K562 (cell line): ENCODE data around the gene MED13L. TPM values are rescaled to one million over a fixed set of nuclear protein-coding genes. Genes with fewer than 3 reads are reported as not detected.

Experiments used
- ARHGAP35 ChIP-seq: fragments of 450-650 bp; IDR thresholded peaks from 2 replicates; pipeline ENCODE4 v1.6.1; 2018; ENCODE audit not compliant: partially characterized antibody
- BRCA1 ChIP-seq, 2 experiments: fragments of 450-650 bp in 1 of 2; sonication (generic) in 1 of 2; formaldehyde crosslinking in 1 of 2; IDR thresholded peaks; 2 replicates each; pipeline versions ENCODE4 v1.5.0 to v1.6.1; 2017 to 2020; ENCODE audit warnings: mild to moderate bottlenecking in 1 of 2, missing genetic modification reagents in 1 of 2
- DACH1 ChIP-seq: fragments of 450-650 bp; IDR thresholded peaks from 2 replicates; pipeline ENCODE4 v1.6.1; 2018; ENCODE audit not compliant: partially characterized antibody
- FOS ChIP-seq: IDR thresholded peaks from 3 replicates; pipeline ENCODE4 v1.6.1; 2011; ENCODE audit not compliant: insufficient read length; ENCODE audit errors: extremely low read depth
- FOXP4 ChIP-seq: sonication (generic); formaldehyde crosslinking; IDR thresholded peaks from 2 replicates; pipeline ENCODE4 v1.8.0; 2022; ENCODE audit warnings: mild to moderate bottlenecking, missing genetic modification reagents, borderline replicate concordance
- HNRNPL ChIP-seq: fragments of 200-400 bp; formaldehyde crosslinking; IDR thresholded peaks from 2 replicates; pipeline ENCODE4 v1.6.1; 2017; ENCODE audit warnings: low read depth, mild to moderate bottlenecking, low read length
- IFI16 ChIP-seq: fragments of 250-450 bp; sonication (Bioruptor Pico); IDR thresholded peaks from 2 replicates; pipeline ENCODE4 v2.1.2; 2022; ENCODE audit warnings: mild to moderate bottlenecking, inconsistent platforms
- MEF2D ChIP-seq: conservative IDR thresholded peaks from 2 replicates; pipeline ENCODE4 v1.6.1; 2016; ENCODE audit warnings: low read depth, missing genetic modification characterization, missing compliant biosample characterization
- NCOA1 ChIP-seq: fragments of 450-650 bp; IDR thresholded peaks from 2 replicates; pipeline ENCODE4 v1.6.1; 2016; ENCODE audit warnings: low read depth
- PBX2 ChIP-seq, 2 experiments: IDR thresholded peaks in 1 of 2; conservative IDR thresholded peaks in 1 of 2; 2 replicates each; pipeline ENCODE4 v1.6.1; 2016; ENCODE audit warnings: low read depth in 2 of 2, mild to moderate bottlenecking in 1 of 2, missing compliant biosample characterization in 1 of 2, missing genetic modification characterization in 1 of 2, moderate library complexity in 1 of 2
- POLR2H ChIP-seq: IDR thresholded peaks from 2 replicates; pipeline ENCODE4 v1.6.1; 2016; ENCODE audit warnings: missing genetic modification characterization, low read depth, mild to moderate bottlenecking, control low read depth, missing compliant biosample characterization, moderate library complexity
- RCOR1 ChIP-seq, 2 experiments: IDR thresholded peaks; 2 replicates each; pipeline ENCODE4 v1.6.1; 2012; ENCODE audit warnings: low read depth in 2 of 2, low read length in 2 of 2, borderline replicate concordance in 1 of 2, improper control_type of control experiment in 1 of 2
- RHOXF2B ChIP-seq: fragments of 250-450 bp; sonication (Bioruptor Pico); conservative IDR thresholded peaks from 2 replicates; pipeline ENCODE4 v1.5.1; 2021
- SREBF2 ChIP-seq: sonication (generic); formaldehyde crosslinking; IDR thresholded peaks from 2 replicates; pipeline ENCODE4 v1.4.0; 2020; ENCODE audit warnings: mild to moderate bottlenecking, missing genetic modification reagents
- SUPT5H ChIP-seq: fragments of 450-650 bp; IDR thresholded peaks from 2 replicates; pipeline ENCODE4 v1.6.1; 2016
- ZKSCAN8 ChIP-seq: fragments of 200-800 bp; sonication (Bioruptor generic); IDR thresholded peaks from 2 replicates; pipeline ENCODE4 v1.6.1; 2016; ENCODE audit warnings: missing genetic modification characterization, missing compliant biosample characterization
- ZNF512 ChIP-seq: IDR thresholded peaks from 2 replicates; pipeline ENCODE4 v1.6.1; 2016; ENCODE audit warnings: missing genetic modification characterization, missing compliant biosample characterization
- ZNF639 ChIP-seq, 2 experiments: fragments of 200-800 bp in 1 of 2; sonication (Bioruptor generic) in 1 of 2; sonication (generic) in 1 of 2; formaldehyde crosslinking in 1 of 2; IDR thresholded peaks in 1 of 2; conservative IDR thresholded peaks in 1 of 2; 2 replicates each; pipeline versions ENCODE4 v1.5.0 to v1.6.1; 2016 to 2020; ENCODE audit warnings: missing compliant biosample characterization in 1 of 2, missing genetic modification characterization in 1 of 2, missing genetic modification reagents in 1 of 2
- ZNF644 ChIP-seq: fragments of 200-800 bp; sonication (Bioruptor generic); IDR thresholded peaks from 2 replicates; pipeline ENCODE4 v1.6.1; 2016; ENCODE audit warnings: low read depth, missing genetic modification characterization, missing compliant biosample characterization
- polyA plus RNA-seq, 8 experiments: library from polyadenylated mRNA; depleted of rRNA in 4 of 8; stranded (reverse) in 5 of 8; unstranded in 3 of 8; fragments of >200 nt; fragmentation: Nextera tagmentation in 2 of 8; fragmentation: Illumina TruSeq in 1 of 8; extraction: Ambion mirVana in 2 of 8; extraction: Trizol in 1 of 8; gene quantifications; 2 replicates each; pipeline versions ENCODE4 v1.2.1 to v1.2.3, GENCODE V29; 2011 to 2014; ENCODE audit warnings: inconsistent platforms in 1 of 8, missing spikeins in 1 of 8
- total RNA-seq, 7 experiments: library from RNA; depleted of rRNA in 6 of 7; stranded (reverse); fragments of >200 nt in 6 of 7; fragmentation: Illumina TruSeq in 2 of 7; extraction: Trizol in 2 of 7; gene quantifications; 2 replicates each; pipeline versions ENCODE4 v1.2.1 to v1.2.3, GENCODE V29; 2011 to 2021; ENCODE audit warnings: low replicate concordance in 1 of 7

MED13L gene
- total and polyA plus RNA-seq, 9 of the 15 experiments (the other 6 are each of a cell fraction or from before 2014, with no cell fraction given): 13.4 to 90.3 (median 36.9) TPM

DNA sequence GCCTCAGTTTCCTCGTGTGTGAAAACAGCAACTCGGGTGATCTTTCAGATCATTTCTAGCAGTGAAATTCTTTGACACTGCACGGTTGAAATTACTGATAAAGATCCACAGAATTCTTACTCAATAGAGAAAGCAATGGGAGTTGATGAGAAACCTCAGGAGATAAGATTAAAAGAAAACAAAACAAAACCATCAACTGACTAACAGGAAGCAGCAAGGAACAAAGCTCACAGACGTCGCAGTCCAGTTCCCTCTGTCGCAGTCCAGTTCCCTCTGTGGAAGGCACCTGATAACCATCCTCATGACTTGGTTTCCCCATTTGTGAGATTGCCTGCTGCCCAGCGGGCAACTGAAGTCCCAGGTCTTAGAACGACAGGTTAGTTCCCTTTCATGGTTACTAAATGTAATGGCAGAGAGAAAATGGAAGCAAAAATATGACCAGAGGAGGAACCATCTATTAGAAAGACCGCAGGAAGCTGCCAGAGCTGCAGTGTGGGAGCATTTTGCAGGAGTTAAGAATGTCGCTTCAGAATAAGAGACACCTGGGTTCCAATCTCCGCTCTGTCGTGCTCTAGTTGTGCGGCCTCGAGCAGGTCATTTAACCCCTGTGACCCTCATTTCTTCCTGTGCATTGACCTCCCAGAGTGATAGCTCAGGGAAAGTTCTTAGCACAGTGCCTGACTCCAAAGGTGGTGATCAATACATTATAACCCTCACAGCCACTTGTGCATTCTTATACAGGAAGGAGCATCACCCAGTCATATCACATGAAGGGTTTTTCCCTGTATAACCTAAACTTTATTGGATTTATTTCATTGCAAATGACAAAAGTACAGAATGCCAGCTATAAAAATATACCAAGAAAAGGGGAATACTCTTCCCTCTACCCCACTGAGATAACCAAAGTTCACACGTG is 5.1 kb upstream of the MED13L start (continued):
- no peak for TF ChIP-seq PBX2 (CRISPR knock-in tag; IDR thresholded peaks at IDR 0.05; ENCODE audit: low read depth)
- TF ChIP-seq PBX2 (tag; conservative IDR thresholded peaks at IDR 0.05; ENCODE audit: low read depth): no peak
- TF ChIP-seq ZNF512 (tag): no peak
- TF ChIP-seq SREBF2 (CRISPR knock-in tag): no peak
- no peak for TF ChIP-seq DACH1
- TF ChIP-seq FOXP4: no peak
- no peak for TF ChIP-seq NCOA1
- TF ChIP-seq FOS: no peak
- no peak for TF ChIP-seq ZNF644
- peak in 1 of 2 experiments; percentile 50; a peak in 1 of 4 replicates for TF ChIP-seq RCOR1 (IDR thresholded peaks at IDR 0.05; ENCODE audit: borderline replicate concordance in 1 of 2, low read depth in 2 of 2, low read length in 2 of 2)
- TF ChIP-seq BRCA1 (IDR thresholded peaks at IDR 0.05): no peak
- no peak for TF ChIP-seq BRCA1 (CRISPR knock-in tag; IDR thresholded peaks at IDR 0.05)
- TF ChIP-seq HNRNPL: no peak
- TF ChIP-seq ZNF639 (CRISPR knock-in tag; conservative IDR thresholded peaks at IDR 0.05 in 1 of 2, IDR thresholded peaks at IDR 0.05 in 1 of 2): peak in 1 of 2 experiments; percentile 53; a peak in 1 of 4 replicates
- TF ChIP-seq POLR2H (tag): no peak
- no peak; the same call in 1 of the 2 replicates for TF ChIP-seq ZKSCAN8 (CRISPR knock-in tag)
- TF ChIP-seq ARHGAP35: no peak
- no peak for TF ChIP-seq IFI16 (CRISPR knock-in tag)
- TF ChIP-seq RHOXF2B (CRISPR knock-in tag): no peak
- no peak for TF ChIP-seq SUPT5H
- no peak for TF ChIP-seq MEF2D
